Rectal smooth muscle tissue (tissue), 1 donor: ENCODE data around the gene ATP2B1.
"Not testable (repeated sequence)": the region's sequence is repeated elsewhere in the genome, so short reads cannot be mapped to it uniquely, and the experiment has no call there.

ENCODE experiments used
- H3K27ac ChIP-seq: one replicate; pipeline ENCODE4 v1.7.0; 2013; ENCODE audit warnings: low read depth, low read length, inconsistent platforms
- H3K27me3 ChIP-seq: one replicate; pipeline ENCODE4 v1.7.0; 2013; ENCODE audit warnings: low read length; ENCODE audit not compliant: control insufficient read depth, insufficient read depth
- H3K36me3 ChIP-seq: one replicate; pipeline ENCODE4 v1.7.0; 2013; ENCODE audit warnings: low read length; ENCODE audit not compliant: control insufficient read depth, insufficient read depth
- H3K4me1 ChIP-seq: one replicate; pipeline ENCODE4 v1.7.0; 2013; ENCODE audit warnings: low read length; ENCODE audit not compliant: control insufficient read depth, insufficient read depth
- H3K4me3 ChIP-seq: one replicate; pipeline ENCODE4 v1.7.0; 2013; ENCODE audit warnings: low read length
- H3K9ac ChIP-seq: one replicate; pipeline ENCODE4 v1.7.0; 2013; ENCODE audit warnings: low read length

Gene ATP2B1

GRCh38 chr12:89709157-89709994 is 738 bp upstream of the ATP2B1 start:
- Histone ChIP-seq H3K9ac (peak overlapping the region; percentile 72), H3K27ac (peak overlapping the region; percentile 98), H3K27me3 (no peaks in the 10 kb centered on the region), H3K36me3 (no peaks in the 10 kb centered on the region), H3K4me3 (peak overlapping the region; percentile 94), H3K4me1 (no peaks in the 10 kb centered on the region)

GRCh38 chr12:89707703-89708564 is 704 bp downstream of the ATP2B1 start:
- Histone ChIP-seq H3K4me1 (no peaks in the 10 kb centered on the region), H3K27me3 (no peaks in the 10 kb centered on the region), H3K36me3 (no peaks in the 10 kb centered on the region), H3K4me3 (peak overlapping the region; percentile 89), H3K27ac (peak overlapping the region; percentile 98), H3K9ac (peak overlapping the region; percentile 70)

GRCh38 chr12:89706986-89707702 is 1.5 kb downstream of the ATP2B1 start:
- Histone ChIP-seq H3K4me3 (peak overlapping the region; percentile 89), H3K27me3 (no peaks in the 10 kb centered on the region), H3K4me1 (no peaks in the 10 kb centered on the region), H3K9ac (peak overlapping the region; percentile 33), H3K27ac (no peak overlapping the region), H3K36me3 (no peaks in the 10 kb centered on the region)

GRCh38 chr12:89706551-89706950 is 2.1 kb downstream of the ATP2B1 start:
- Histone ChIP-seq H3K9ac (no peak overlapping the region), H3K36me3 (no peaks in the 10 kb centered on the region), H3K27me3 (no peaks in the 10 kb centered on the region), H3K4me3 (no peak overlapping the region), H3K27ac (no peak overlapping the region), H3K4me1 (no peaks in the 10 kb centered on the region)

GRCh38 chr12:89704457-89704856 is 4.2 kb downstream of the ATP2B1 start:
- Histone ChIP-seq H3K27me3 (no peaks in the 10 kb centered on the region), H3K9ac (no peak overlapping the region), H3K36me3 (no peaks in the 10 kb centered on the region), H3K27ac (no peak overlapping the region), H3K4me1 (no peaks in the 10 kb centered on the region), H3K4me3 (no peak overlapping the region)

- Histone ChIP-seq H3K36me3 (no peaks in the 10 kb centered on the region), H3K4me1 (no peaks in the 10 kb centered on the region), H3K27ac (no peak overlapping the region), H3K4me3 (no peak overlapping the region), H3K9ac (no peak overlapping the region), H3K27me3 (no peaks in the 10 kb centered on the region)
These were observed 4.9 kb downstream of the ATP2B1 start for GRCh38 chr12:89703768-89704167.

- no peaks in the 10 kb centered on the region for H3K4me1 ChIP-seq
These were observed 6.1 kb downstream of the ATP2B1 start for GRCh38 chr12:89702503-89702902.

GRCh38 chr12:89701606-89702206 is 6.9 kb downstream of the ATP2B1 start:
- Histone ChIP-seq H3K9ac (no peak overlapping the region), H3K27ac (no peak overlapping the region), H3K4me1 (peaks cover under 1% of the 10 kb centered on the region), H3K36me3 (no peaks in the 10 kb centered on the region), H3K4me3 (no peak overlapping the region), H3K27me3 (no peaks in the 10 kb centered on the region)

More at GRCh38 chr12:89702503-89702902, 6.1 kb downstream of the ATP2B1 start:
- no peak overlapping the region for H3K9ac ChIP-seq
- no peak overlapping the region for H3K27ac ChIP-seq
- H3K27me3 ChIP-seq: no peaks in the 10 kb centered on the region
- H3K36me3 ChIP-seq: no peaks in the 10 kb centered on the region
- H3K4me3 ChIP-seq: no peak overlapping the region

- H3K27me3 ChIP-seq: no peaks in the 10 kb centered on the region
- no peaks in the 10 kb centered on the region for H3K36me3 ChIP-seq
- H3K4me3 ChIP-seq: no peak overlapping the region
- H3K27ac ChIP-seq: no peak overlapping the region
- H3K4me1 ChIP-seq: peaks cover 2% of the 10 kb centered on the region
- H3K9ac ChIP-seq: no peak overlapping the region
These were observed 8.3 kb downstream of the ATP2B1 start for GRCh38 chr12:89700191-89700810.

- no peak overlapping the region for H3K27ac ChIP-seq
- no peaks in the 10 kb centered on the region for H3K36me3 ChIP-seq
These were observed 10.0 kb downstream of the ATP2B1 start for GRCh38 chr12:89698607-89699006.

GRCh38 chr12:89697728-89698127 is 10.9 kb downstream of the ATP2B1 start:
- H3K4me3 ChIP-seq, H3K27ac ChIP-seq, H3K4me1 ChIP-seq, H3K27me3 ChIP-seq, H3K36me3 ChIP-seq, H3K9ac ChIP-seq: not testable (repeated sequence)

More at GRCh38 chr12:89698607-89699006, 10.0 kb downstream of the ATP2B1 start:
- no peaks in the 10 kb centered on the region for H3K27me3 ChIP-seq
- H3K4me3 ChIP-seq: no peak overlapping the region
- no peak overlapping the region for H3K9ac ChIP-seq
- peaks cover 2% of the 10 kb centered on the region for H3K4me1 ChIP-seq
